Measurements from ENCODE around the gene NDUFAB1.

The NDUFAB1 gene

DNA sequence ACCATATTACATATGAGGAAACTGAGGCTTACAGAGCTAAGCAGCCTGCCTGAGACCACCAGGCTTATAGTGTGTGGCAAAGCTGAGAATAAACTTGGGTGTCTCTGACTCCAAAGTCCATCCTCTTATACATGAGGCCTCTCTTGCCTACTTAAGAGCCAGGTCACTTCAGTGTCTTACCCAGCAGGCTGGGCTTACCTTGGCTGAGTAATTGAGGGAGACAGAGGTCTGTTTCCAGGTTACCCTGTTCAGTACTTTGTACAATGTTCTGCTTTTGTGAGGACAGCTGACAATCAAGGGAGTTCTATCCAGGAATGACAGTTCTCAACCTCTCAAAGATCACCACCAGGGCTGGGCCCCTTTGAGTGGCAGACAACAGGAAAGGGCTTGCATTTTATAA, 14.4 kb downstream of the NDUFAB1 start:
- TF ChIP-seq, protein P1, sequence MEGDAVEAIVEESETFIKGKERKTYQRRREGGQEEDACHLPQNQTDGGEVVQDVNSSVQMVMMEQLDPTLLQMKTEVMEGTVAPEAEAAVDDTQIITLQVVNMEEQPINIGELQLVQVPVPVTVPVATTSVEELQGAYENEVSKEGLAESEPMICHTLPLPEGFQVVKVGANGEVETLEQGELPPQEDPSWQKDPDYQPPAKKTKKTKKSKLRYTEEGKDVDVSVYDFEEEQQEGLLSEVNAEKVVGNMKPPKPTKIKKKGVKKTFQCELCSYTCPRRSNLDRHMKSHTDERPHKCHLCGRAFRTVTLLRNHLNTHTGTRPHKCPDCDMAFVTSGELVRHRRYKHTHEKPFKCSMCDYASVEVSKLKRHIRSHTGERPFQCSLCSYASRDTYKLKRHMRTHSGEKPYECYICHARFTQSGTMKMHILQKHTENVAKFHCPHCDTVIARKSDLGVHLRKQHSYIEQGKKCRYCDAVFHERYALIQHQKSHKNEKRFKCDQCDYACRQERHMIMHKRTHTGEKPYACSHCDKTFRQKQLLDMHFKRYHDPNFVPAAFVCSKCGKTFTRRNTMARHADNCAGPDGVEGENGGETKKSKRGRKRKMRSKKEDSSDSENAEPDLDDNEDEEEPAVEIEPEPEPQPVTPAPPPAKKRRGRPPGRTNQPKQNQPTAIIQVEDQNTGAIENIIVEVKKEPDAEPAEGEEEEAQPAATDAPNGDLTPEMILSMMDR (IDR thresholded peaks at IDR 0.05; ENCODE audit: low read depth, low read length) = no peak
- no peak for DNase-seq (ENCODE audit: extremely low read depth, low read depth)

DNA sequence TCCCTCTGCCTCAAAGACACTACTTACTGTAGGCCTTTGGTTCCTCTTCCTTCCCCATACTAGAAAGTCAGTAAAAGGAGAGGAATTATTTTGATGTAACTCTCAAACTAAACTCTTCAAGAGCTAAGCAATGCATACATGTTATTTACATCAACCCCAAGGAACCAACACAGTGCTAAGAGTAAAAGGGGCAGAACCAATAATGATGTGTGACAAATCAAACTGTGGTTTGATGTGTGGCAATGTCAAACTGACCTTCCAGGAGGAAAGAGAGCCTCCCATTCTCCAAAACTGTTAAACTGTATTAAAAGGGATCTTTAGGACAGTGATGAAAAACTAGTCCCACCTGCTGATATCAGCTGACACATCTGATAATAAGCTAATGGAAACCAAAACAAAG, 15.7 kb downstream of the NDUFAB1 start:
- TF ChIP-seq, protein P1 (IDR thresholded peaks at IDR 0.05; ENCODE audit: low read depth, low read length) = no peak
- no peak for DNase-seq (ENCODE audit: extremely low read depth, low read depth)

DNA sequence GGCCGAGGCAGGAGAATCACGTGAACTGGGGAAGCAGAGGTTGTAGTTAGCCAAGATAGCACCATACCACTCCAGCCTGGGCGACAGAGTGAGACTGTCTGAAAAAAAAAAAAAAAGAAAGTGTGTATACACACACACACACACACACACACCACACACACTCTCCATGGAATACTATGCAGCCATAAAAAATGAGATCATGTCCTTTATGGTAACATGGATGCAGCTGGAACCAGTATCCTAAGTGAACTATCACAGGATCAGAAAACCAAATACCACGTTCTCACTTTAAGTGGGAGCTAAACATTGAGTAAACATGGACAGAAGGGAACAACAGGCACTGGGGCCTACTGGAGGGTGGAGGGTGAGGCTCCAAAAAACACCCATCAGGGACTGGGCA, 16.7 kb downstream of the NDUFAB1 start:
- TF ChIP-seq, protein P1 (IDR thresholded peaks at IDR 0.05; ENCODE audit: low read depth, low read length) = no peak

DNA sequence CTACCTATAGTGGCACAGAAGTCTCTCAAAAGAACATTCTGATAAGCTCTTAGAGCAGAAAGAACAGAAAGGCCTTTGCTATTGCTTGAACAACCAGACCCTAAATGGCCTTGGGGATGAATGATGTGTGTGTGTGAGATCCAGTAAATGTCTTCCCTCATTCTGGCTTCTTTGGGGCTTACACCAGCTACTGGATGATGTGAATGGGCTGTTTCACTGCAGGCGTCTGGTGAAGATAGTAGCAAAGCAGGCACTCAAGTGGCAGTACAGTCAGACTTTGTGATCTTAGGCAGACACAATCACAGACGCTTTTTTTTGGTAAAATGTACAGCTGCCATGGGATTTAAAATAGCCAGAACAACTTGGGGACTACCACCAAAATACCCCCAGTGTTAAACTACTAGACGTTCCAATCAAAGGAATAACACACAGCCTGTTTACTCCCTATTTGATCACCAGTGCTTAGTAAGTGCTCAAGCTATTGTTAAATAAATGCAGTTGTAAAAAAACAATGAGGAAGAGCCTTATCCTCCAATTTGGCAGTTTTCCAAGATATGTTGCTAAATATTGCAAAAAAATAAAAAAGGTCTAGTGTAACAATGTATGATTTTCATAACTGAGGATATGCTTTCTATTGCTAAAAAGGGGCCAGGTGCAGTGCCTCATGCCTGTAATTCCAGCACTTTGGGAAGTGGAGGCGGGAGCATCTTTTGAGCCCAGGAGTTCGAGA, 17.9 kb downstream of the NDUFAB1 start:
- TF ChIP-seq, protein P1 (IDR thresholded peaks at IDR 0.05; ENCODE audit: low read depth, low read length) = no peak
- no peak for DNase-seq (ENCODE audit: extremely low read depth, low read depth)

More for the DNA sequence above, 16.7 kb downstream of the NDUFAB1 start:
- DNase-seq (ENCODE audit: extremely low read depth, low read depth) = no peak

DNA sequence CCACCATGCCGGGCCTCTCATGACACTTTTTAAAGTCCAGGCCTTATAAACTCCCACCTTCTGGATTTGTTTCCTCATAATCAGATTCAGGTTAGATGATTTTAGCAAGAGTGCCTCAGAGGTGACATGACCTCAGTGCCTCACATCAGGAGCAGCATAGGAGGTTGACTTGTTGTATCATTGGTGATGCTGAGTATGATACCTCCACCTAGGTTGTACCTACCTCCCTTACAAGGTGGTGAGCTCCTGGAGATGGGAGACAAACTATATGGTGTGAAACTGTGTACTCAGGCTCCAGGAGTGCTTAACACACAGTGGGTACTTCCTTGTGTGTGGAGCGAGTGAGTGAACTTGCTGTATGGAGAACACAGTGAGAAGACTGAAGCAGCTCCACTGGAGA, 18.6 kb downstream of the NDUFAB1 start:
- TF ChIP-seq, protein P1 (IDR thresholded peaks at IDR 0.05; ENCODE audit: low read depth, low read length) = no peak
- DNase-seq (ENCODE audit: extremely low read depth, low read depth) = no peak

DNA sequence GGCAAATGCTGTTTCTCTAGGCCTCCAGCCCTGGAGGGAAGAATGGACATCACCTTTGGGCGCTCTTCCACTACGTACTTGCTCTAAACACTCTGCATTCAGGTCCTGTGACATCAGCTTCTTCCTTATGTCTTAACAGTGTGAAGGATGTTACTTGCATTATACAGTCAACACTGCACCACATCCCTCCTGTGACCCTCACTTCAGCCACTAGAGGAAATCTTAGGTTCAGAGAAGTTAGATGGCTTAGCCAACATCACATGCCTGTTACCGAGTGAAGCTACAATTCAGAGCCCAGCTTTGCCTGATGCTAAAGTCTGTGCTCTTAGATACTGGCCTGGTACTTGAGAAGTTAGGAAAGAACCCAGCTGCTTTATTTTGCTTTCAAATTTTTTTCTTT, 20.3 kb downstream of the NDUFAB1 start:
- no peak for DNase-seq (ENCODE audit: extremely low read depth, low read depth)
- TF ChIP-seq, protein P1 (IDR thresholded peaks at IDR 0.05; ENCODE audit: low read depth, low read length) = no peak

DNA sequence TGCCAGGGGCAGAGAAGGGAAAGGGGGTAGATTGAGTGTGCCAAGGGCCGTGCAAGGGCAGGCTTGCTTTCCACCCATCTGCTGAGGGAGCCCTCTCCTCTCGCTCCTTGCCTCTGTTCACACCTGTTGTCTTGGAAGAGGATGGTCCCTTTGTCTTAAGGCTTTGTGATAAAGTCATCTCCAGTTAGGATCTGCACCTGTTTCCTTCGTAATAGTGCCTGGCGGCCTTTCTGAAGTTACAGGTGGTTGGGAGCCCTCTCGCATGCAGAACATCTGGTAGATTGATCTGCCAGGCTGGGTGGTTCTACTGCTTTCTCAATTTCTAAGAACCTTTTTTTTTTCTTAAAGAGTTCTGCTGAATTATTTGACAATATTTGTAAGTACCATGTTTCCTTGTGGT, 22.3 kb downstream of the NDUFAB1 start:
- no peak for DNase-seq (ENCODE audit: extremely low read depth, low read depth)
- TF ChIP-seq, protein P1 (IDR thresholded peaks at IDR 0.05; ENCODE audit: low read depth, low read length) = no peak
